ENCODE data around the gene TRIM28. TPM values are rescaled to one million over a fixed set of nuclear protein-coding genes. Genes with fewer than 3 reads are reported as not detected.

TRIM28 gene
- total RNA-seq, 2 donors from 2014 or later, result 809 to 859 TPM

GRCh38 chr19:58586133-58586765 lies 42.4 kb downstream of the TRIM28 start:
- WGBS, 2 experiments (ENCODE audit: insufficient coverage in 1 of 2, insufficient read length in 1 of 2), result 92 to 100% methylated on average over 2 to 4 of the region's 4 CpGs
- H3K27ac ChIP-seq (ENCODE audit: low read depth, low read length), result no peak overlapping the region
- H3K27ac Mint-ChIP-seq, result no peak overlapping the region

More at GRCh38 chr19:58586133-58586765, 42.4 kb downstream of the TRIM28 start:
- Mint-ChIP-seq H3K27me3 (ENCODE audit: insufficient read depth) (no peaks in the 10 kb centered on the region), H3K4me1 (peaks cover 1% of the 10 kb centered on the region), H3K9me3 (peaks cover 2% of the 10 kb centered on the region), H3K4me3 (no peak overlapping the region), H3K36me3 (ENCODE audit: low read depth) (peaks cover 17% of the 10 kb centered on the region)
- peaks cover 15% of the 10 kb centered on the region for H3K36me3 ChIP-seq (ENCODE audit: control insufficient read depth, insufficient read depth, low read length)
- DNase-seq, result peak; percentile 28
- no peak overlapping the region for H3K4me3 ChIP-seq (ENCODE audit: low read length)
- no peaks in the 10 kb centered on the region for H3K9me3 ChIP-seq (ENCODE audit: control insufficient read depth, low read length)
- H3K27me3 ChIP-seq (ENCODE audit: control insufficient read depth, insufficient read depth, low read length, poor library complexity, severe bottlenecking), result no peaks in the 10 kb centered on the region
- no peak for TF ChIP-seq CTCF (conservative IDR thresholded peaks at IDR 0.05)
- H3K4me1 ChIP-seq (ENCODE audit: control insufficient read depth, insufficient read depth, low read length), result no peaks in the 10 kb centered on the region
- no peak overlapping the region for H3K9ac ChIP-seq (ENCODE audit: extremely low read depth, low read length, poor library complexity, severe bottlenecking)

Small RNA genes lying within 50 kb of the gene (microRNA-seq; reads per million reads assigned to microRNA genes)
- gene MIR6807 (ENCODE audit: borderline microRNAs expressed), result not detected

Other genes with a start within 250 kb of the TRIM28 start
- 10 to 100 TPM; 27.5 to 28.0 TPM for gene ERVK3-1, start 238.7 kb upstream of the TRIM28 start, total RNA-seq
- gene ZSCAN22, start 217.1 kb upstream of the TRIM28 start, total RNA-seq, result 1 to 10 TPM; 3.8 TPM
- 10 to 100 TPM; 12.6 to 16.4 TPM for gene A1BG, start 190.6 kb upstream of the TRIM28 start, total RNA-seq
- 1 to 10 TPM; 5.2 to 5.9 TPM for gene ZNF497, start 181.3 kb upstream of the TRIM28 start, total RNA-seq
- gene ZNF837, start 163.0 kb upstream of the TRIM28 start, total RNA-seq, result 1 to 10 TPM; 3.1 to 3.8 TPM
- gene RPS5, start 156.8 kb upstream of the TRIM28 start, total RNA-seq, result 1,000 to 10,000 TPM in 1 of 2 donors, 100 to 1,000 TPM in 1; 896 to 1,039 TPM
- gene RNF225, start 148.4 kb upstream of the TRIM28 start, total RNA-seq, result under 1 TPM; 0.82 to 0.92 TPM
- 10 to 100 TPM; 10.3 to 14.8 TPM for gene ZNF584, start 135.4 kb upstream of the TRIM28 start, total RNA-seq
- 1 to 10 TPM in 1 of 2 donors, under 1 TPM in 1; 0.71 to 1.2 TPM for gene ZNF132, start 103.9 kb upstream of the TRIM28 start, total RNA-seq
- gene ZNF324B, start 92.4 kb upstream of the TRIM28 start, total RNA-seq, result 1 to 10 TPM; 5.4 to 6.0 TPM
- gene ZNF324, start 77.0 kb upstream of the TRIM28 start, total RNA-seq, result 1 to 10 TPM; 7.0 to 8.7 TPM
- gene ZNF446, start 67.7 kb upstream of the TRIM28 start, total RNA-seq, result 10 to 100 TPM; 10.4 to 10.7 TPM
- gene SLC27A5, start 32.1 kb upstream of the TRIM28 start, total RNA-seq, result 10 to 100 TPM; 13.6 to 15.3 TPM
- gene ZBTB45, start 24.3 kb upstream of the TRIM28 start, total RNA-seq, result 10 to 100 TPM; 19.0 to 19.4 TPM
- gene CHMP2A, start 11.0 kb downstream of the TRIM28 start, total RNA-seq, result 100 to 1,000 TPM in 1 of 2 donors, 10 to 100 TPM in 1; 97.7 to 147 TPM
- gene UBE2M, start 14.5 kb downstream of the TRIM28 start, total RNA-seq, result 100 to 1,000 TPM in 1 of 2 donors, 10 to 100 TPM in 1; 90.8 to 116 TPM
- 10 to 100 TPM; 24.3 to 33.1 TPM for gene MZF1, start 29.3 kb downstream of the TRIM28 start, total RNA-seq